ENCODE data around the gene WDR73.
"Not testable (repeated sequence)": the region's sequence is repeated elsewhere in the genome, so short reads cannot be mapped to it uniquely, and the experiment has no call there.

Gene WDR73

DNA sequence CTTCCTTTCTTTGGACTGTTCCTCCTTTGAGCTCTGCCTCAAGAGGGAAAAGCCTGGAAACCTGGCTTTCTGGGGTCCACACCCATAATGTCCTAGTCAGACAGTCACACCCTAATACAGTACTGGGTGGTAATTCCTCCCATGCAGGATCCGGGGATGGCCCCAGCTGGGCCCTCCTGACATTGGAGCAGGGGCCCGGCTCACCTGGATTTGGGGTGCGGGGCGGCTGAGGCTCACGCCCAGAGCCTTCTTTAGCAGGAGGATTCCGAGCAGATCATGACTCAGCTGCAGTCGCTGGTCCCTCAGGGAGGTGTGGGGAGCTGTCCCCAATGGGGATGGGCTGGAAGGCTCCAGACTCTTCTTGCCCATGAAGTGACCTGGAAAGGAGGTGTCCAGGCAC lies 2.9 kb upstream of the WDR73 start:
- no peak for DNase-seq

DNA sequence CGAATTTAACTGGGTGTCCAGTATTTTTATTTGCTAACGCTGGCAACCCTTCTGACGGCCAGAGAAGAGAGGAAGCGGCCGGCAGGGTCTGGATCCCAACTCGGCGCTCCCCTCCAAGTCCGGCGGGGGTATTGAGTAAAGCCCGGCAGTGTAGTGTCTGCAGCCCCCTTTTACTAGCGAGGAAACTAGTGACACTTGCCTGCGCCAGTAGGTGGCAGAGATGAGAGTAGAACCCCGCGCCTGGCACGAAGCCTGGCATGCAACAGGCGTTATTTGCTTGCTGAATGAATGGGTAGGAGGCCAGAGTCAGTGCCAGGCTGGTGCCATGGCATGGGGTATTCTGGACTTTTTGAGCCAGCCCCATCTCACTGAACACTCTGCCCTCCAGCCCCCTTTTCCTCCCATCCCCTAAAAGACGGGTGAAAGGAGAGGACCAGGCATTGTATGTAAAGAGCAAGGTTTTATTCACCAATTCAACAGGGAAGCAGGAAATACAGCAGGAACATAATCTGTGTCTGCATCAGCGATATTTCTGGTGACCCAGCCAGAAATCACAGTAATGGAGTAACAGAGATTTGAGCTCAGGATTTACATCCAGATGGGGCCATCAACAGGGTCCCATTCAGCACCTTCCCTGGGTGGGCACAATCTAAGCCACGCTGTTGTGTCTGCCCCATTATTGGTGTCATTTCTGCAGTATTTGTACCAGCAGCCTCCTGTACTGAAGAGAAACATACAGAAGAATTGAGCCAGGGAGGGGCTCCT lies 788 bp upstream of the WDR73 start:
- DNase-seq, result peak; percentile 72

DNA sequence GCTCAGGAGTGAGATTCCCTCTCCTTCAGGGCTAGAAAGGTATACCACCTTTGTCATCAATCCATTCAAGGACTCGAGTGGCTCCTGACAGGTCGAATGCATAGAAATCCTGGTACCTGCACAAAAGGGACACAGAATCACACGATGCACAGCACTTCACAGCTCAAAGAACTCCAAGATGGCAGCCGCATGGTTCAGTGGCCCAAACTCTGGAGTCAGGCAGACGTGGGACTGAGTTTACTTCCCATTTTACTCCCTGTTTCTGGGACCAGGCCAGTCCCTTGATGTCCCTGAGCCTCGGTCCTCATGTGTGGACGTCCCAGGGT lies 536 bp downstream of the WDR73 start:
- DNase-seq, result no peak

DNA sequence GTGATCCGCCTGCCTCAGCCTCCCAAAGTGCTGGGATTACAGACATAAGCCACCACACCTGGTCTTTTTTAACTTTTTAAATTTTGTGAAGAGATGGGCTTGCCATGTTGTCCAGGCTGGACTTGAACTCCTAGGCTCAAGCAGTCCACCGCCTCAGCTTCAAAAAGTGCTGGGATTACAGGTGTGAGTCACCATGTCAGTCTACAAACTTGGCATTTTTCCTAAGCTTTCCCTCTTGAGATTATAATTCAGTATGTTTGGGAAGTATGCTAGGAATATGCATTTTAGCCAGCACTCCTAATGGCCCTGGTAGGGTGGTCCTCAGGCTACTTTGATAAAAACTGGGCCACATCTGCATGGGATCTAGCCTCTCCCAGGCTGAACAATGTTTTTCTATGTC lies 4.4 kb downstream of the WDR73 start:
- no peak for DNase-seq

DNA sequence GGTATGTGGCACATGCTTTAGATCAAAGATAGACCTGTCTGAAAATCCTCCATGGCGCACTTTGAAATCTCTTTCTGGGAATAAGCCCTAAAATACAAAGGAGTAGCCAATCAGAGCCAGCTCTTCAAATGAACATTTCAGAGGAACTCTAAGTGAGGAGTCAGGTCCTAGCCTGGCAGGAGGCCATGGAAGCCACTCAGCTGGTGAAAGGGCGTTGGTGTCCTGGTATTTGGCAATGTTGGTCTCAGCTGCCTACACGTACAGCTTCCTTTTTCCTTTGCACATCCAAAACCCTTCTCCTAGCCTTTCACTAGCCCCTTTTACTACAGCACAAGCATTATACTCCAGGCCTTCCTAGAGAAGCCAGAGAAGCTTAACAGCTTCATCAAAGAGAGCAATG lies 5.5 kb downstream of the WDR73 start:
- DNase-seq, result no peak

DNA sequence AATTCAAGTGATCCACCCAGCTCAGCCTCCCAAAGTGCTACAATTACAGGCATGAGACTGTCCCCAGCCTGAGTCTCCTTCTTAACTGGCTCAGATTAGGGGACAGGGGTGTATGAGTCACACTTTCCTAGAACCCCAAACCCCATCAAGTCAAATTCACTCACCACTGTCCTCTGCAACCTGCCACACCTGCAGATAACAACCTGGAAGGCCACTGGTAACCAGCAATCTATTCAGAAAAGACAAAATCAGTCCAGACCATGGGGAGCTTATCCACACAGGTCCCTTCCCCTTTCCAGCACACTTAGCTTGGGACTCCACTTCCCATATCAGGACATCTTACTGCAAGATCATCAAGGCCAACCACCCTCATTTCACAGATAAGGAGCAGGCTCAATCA lies 6.4 kb downstream of the WDR73 start:
- DNase-seq, result no peak

DNA sequence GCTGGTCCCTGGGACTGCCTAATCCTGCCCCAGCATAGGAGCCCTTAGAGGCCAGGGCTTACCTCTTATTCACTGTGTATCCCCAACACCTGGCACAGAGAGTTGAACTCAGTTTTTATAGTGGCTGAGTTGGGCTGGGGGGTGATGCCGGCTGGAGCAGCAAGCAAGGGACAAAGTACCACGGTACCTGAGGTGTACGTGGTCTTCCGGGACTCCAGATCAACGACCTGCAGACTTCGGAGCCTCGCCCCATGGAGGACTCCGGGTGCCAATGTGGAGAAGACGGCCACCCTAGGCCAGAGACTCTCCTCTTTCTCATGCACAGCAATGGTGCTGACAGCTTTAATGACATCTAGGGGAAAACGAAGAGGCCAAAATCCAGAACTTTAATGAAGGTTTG lies 8.1 kb downstream of the WDR73 start:
- DNase-seq, result no peak

DNA sequence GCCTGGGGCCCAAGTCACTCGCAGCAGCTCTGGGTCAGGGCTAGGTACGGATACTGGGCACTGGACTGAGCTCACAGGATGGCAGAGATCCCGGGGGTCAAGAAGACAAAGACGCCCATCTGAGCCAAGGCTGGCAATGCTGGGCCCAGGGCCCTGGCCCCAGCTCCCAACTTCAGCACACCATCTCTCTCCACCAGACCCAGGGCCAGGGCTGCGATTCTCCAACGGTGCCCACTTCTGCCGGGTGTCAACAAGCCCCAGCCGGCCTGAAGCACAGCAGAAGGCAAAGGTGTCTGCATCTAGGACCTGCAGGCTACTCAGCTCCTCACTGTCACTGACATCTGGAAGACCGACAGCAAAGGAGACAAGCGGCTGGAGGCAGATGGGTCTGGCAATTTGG lies 8.6 kb downstream of the WDR73 start:
- DNase-seq, result no peak

DNA sequence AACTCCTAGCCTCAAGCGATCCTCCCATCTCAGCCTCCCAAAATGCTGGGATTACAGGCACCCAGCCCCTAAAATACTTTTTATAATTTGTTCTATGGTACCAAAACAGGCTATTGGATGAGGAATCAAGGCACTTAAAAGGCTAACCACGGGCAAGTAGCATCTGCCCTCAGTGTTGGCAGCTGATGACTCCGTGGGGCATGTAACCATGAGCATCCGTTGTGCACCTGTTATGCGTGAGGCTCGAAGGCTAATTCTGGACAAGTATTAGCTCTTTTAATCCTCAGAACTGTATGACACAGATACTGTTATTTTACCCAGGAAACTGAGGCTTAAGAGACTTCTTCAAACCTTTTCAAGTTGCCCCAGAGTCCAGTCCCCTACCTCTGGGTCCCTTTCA lies 10.2 kb downstream of the WDR73 start:
- no peak for DNase-seq

DNA sequence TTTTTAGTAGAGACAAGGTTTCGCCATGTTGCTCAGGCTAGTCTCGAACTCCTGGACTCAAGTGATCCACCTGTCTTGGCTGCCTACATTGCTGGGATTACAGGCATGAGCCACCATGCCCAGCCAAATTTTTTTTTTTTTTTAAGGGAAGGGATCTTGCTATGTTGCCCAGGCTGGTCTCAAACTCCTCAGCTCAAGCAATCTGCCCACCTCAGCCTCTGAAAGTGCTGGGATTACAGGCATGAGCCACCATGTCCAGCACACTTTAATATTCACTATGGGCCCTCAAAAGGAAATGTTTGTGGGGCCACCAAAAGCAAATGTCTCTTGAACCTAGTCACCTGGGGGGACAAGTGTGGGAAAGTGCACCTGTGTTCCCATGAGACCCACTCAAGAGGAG lies 11.4 kb downstream of the WDR73 start:
- DNase-seq, result not testable (repeated sequence)

DNA sequence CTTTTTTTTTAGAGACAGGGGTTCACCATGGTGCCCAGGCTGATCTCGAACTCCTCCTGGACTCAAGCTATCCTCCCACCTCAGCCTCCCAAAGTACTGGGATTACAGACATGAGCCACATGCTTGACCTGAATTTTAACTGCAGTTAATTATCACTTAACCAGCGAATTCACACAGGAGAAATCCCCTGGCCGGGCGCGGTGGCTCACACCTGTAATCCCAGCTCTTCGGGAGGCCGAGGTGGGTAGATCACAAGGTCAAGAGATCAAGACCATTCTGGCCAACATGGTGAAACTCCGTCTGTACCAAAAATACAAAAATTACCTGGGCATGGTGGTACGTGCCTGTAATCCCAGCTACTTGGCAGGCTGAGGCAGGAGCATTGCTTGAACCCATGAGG lies 12.2 kb downstream of the WDR73 start:
- not testable (repeated sequence) for DNase-seq

DNA sequence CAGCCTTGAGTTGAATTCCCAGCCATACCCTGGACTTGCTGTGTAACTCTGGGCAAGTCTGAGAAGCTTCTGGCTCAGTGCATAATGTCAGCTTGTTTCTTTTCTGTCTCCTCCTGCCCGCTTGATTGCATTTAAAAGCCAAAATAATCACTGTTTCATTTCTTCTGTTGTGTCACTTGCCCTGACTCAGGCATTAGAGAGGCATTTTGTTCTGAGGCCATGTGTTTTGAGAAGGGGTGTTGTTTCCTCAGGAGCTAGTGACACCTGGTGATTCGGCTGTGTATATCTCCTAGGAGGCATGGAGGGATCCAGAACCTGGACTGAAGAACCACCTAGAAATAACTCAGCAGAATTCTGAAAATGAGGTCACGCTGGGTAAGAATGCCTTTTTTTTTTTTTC lies 16.0 kb downstream of the WDR73 start:
- DNase-seq, result no peak

DNA sequence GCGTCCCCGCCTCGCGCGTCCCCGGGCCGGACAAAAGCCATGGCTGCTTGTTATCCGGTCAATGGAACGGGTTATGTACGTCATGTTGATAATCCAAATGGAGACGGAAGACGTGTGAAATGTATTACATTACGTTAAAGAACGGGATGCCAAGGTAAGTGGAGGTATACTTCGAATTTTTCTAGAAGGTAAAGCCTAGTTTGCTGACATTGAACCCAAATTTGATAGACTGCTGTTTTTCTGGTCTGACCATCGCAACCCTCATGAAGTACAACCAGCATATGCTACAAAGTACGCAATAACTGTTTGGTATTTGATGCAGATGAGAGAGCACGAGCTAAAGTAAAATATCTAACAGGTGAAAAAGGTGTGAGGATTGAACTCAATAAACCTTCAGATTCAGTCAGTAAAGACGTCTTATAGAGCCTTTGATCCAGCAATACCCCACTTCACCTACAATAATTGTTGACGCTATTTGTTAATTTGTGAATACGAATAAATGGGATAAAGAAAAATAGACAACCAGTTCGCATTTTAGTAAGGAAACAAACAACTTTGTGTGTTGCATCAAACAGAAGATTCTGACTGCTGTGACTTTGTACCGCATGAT lies 19.8 kb downstream of the WDR73 start:
- no peak for DNase-seq

DNA sequence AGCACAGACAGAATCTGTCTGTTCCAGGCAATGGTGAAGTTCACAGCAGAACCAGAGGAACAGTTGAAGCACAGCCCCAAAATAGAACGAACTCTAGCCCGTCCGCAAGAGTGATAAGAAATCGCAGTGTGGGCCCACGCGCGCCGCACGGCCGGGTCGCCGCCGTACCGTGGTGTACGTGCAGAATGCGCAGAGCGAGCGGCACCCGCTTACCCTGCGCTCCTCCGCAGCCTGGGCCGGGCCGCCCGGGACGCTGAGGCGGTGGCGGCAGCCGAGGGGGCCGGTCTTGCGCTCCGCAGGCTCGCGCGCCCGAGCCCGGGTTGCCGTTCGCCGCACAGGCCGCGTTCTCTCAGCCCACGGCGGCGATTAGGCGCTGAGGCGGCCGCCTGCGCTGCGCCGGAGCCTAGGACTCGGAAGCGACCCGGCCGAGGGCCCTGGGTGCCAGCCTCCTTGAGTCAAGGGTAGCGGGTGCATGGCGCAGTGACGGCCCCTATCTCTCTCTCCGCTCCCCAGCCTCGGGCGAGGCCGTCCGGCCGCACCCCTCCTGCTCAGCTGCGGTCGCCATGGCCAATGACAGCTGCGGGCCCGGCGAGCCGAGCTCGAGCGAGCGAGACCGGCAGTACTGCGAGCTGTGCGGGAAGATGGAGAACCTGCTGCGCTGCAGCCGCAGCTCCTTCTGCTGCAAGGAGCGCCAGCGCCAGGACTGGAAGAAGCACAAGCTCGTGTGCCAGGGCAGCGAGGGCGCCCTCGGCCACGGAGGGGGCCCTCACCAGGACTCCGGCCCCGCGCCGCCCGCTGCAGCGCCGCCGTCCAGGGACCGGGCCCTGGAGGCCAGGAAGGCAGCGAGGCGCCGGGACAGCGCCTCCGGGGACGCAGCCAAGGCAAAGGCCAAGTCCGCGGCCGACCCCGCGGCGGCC lies 20.5 kb downstream of the WDR73 start:
- no peak for DNase-seq

DNA sequence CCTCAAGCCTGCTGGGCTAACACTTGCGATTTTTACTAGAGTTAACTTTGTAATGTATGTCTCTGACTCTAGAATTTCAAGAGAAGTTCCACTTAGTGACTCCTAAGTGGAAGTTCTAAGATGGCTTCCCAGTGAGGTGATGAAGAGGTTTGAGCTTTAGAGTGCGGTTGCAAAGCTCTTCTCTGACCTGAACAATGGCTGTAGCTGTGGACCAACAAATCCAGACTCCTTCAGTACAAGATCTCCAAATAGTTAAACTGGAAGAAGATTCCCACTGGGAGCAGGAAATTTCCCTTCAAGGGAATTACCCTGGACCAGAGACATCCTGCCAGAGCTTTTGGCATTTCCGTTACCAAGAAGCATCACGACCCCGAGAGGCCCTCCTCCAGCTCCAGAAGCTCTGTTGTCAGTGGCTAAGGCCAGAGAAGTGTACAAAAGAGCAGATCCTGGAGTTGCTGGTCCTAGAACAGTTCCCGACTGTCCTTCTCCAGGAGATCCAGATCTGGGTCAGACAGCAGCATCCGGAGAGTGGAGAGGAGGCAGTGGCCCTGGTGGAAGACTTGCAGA lies 22.3 kb downstream of the WDR73 start:
- no peak for DNase-seq

DNA sequence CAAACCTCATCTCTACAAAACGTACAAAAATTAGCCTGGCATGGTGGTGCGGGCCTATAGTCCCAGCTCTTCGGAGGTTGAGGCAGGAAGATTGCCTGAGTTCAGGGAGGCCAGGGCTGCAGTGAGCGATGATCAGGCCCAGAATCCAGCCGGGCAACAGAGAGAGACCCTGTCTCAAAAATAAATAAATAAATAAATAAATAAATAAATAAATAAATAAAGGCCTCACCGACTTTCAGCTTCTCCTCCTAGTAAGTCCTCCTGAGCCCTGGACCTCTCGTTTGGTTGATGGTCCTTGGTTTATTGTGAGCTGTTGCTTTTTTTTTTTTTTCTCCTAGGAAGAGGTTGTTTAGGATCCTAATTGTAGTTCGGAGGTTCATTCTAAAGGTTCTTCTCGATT lies 25.1 kb downstream of the WDR73 start:
- DNase-seq, result no peak

DNA sequence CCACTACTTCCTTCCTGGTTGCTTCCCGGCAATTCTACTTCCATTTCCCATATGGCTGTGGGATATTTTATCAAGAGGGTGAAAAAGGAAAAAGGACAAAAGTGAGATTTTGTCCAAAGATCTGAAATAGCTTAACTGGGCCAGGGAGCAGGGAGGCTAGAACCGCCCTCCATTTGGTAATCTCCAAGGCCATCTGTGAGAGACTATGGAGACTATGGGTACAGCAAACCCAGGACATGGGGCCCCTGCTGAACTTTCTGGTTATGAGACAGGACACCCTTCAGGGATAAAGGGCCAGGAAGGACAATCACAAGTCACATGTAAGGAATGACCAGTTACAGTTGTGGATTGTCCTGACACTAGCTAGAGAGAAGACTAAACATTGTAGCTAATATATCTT lies 29.0 kb downstream of the WDR73 start:
- no peak for DNase-seq

DNA sequence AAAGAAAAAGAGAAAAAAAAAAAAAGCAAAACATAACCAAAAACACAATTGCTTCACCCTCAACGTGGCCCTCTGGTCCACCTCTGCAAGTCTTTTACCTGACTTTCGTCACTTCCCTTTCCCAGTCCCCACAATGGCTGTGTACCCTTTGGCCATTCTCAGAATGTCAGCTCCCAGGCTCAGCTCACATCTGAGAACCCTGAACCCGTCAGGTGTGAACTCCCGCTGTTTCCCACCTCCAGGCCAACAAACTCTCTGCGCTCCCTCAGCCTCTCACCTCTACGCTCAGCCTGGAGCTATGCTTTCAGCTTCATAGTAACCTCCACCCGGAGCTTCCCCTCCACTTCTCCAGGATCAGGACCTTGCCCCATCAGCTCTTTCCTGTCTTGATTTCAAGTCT lies 29.7 kb downstream of the WDR73 start:
- no peak for DNase-seq

DNA sequence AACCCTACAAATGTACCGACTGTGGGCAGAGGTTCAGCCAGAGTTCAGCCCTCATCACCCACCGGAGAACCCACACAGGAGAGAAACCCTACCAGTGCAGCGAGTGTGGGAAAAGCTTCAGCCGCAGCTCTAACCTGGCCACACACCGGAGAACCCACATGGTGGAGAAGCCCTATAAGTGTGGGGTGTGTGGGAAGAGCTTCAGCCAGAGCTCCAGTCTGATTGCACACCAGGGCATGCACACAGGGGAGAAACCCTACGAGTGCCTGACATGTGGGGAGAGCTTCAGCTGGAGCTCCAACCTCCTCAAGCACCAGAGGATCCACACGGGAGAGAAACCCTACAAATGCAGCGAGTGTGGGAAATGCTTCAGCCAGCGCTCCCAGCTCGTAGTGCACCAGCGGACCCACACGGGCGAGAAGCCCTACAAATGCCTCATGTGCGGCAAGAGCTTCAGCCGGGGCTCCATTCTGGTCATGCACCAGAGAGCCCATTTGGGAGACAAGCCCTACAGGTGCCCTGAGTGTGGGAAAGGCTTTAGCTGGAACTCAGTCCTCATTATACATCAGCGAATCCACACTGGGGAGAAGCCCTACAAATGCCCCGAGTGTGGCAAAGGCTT lies 32.6 kb downstream of the WDR73 start:
- DNase-seq, result no peak

DNA sequence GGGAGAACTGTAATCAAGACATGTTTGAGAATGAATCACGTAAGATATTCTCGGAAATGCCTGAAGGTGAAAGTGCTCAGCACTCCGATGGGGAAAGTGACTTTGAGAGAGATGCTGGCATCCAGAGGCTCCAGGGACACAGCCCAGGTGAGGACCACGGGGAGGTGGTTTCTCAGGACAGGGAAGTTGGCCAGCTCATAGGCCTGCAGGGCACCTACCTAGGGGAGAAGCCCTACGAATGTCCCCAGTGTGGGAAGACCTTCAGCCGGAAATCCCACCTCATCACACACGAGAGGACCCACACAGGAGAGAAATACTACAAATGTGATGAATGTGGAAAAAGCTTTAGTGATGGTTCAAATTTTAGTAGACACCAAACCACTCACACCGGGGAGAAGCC lies 33.5 kb downstream of the WDR73 start:
- no peak for DNase-seq

DNA sequence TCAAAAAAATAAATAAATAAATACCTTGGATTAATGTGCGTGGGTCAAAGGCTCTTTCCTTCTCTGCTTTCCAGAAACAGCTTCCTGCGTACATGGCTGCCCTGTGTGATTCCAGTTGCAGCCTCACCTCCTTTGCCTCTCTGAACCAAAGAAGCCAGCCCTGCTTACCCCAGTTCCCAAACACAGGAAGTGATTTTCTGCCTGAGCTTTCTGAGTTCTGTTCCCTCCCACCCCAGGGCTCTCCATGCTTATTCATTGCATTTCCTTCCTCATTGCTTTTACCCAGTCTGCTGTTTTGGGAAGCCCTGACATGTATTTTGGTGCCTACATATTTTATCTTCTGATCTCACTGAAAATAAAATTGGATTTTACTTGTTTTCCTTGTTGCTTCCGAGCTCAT lies 37.8 kb downstream of the WDR73 start:
- DNase-seq, result no peak

DNA sequence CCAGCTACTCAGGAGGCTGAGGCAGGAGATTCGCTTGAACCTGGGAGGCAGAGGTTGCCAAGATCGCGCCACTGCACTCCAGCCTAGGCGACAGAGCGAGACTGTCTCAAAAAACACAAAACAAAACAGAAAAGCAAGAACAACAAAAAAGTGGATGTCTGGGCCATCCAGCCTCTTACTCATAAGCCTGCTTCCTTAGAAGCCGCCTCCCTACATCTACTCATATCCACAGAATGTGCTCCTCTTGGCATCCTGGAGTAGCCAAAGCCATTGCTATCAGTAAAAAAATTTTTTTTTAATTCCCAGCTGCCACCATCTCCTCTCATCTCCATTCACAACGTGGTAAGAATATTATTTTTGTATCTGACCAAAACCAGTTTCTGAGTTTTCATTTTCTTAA lies 42.5 kb downstream of the WDR73 start:
- no peak for DNase-seq

DNA sequence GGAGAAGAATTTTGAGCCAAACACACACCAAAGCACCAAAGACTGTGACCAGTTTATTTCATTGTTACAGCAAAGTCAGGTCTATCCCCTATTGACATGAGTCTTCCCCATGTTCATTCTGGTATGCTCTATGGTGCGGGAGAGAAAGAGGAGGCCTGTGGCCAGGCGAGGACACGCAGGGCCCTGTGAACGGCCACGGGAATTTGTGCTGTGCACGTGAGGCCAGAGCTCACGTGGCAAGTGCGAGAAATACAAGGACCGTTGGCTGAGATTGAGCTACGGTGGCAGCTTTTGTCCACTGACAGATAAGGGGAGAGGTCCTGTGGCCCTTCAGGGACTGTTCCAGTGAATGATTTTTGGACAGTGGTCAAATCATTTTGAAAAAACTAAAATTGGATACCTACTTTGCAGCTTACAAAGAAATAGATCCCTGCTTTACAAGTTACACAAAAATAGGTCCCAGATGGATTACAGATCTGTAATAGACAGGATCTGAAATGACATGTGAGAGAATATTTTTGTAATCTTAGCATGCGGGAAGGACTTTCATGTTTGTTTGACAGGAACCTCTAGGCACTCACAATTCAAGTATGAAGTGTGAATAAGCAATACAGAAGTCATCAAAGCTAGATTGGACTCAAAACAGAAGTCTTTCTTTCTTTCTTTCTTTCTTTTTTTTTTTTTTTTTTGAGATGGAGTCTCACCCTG lies 44.1 kb downstream of the WDR73 start:
- DNase-seq, result no peak
